ENCODE data around the gene TMEM184A. TPM values are rescaled to one million over a fixed set of nuclear protein-coding genes. Genes with fewer than 3 reads are reported as not detected.

TMEM184A gene
- total and polyA plus RNA-seq, 2 experiments from 2014 or later = not detected

DNA sequence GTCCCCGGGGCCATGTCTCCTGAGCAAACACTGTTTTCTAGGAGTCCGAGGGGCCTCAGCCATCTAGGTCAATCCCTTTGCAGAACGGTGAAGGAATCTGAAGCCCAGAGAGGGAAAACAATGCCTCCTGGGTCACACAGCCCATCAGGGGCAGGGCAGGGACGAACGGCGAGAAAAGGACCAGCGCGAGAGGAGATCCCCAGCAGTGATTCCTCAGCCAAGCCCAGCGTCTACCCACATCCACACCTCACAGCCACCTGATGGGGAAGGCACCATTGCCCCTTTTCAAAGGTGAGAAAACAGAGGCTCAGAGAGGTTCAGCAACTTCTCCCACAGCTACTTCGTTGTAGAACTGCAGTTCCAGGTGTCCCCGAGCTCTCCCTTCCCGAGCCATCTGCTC lies 31.7 kb upstream of the TMEM184A start:
- Histone ChIP-seq H3K9me3 (ENCODE audit: low read depth) (no peaks in the 10 kb centered on the region), H3K27me3 (replicated peaks; ENCODE audit: insufficient read depth) (peaks cover 13% of the 10 kb centered on the region; the same call in 1 of the 2 replicates), H3K79me2 (ENCODE audit: insufficient read depth) (no peaks in the 10 kb centered on the region), H3K9me2 (ENCODE audit: insufficient read depth) (no peaks in the 10 kb centered on the region), H3K4me2 (ENCODE audit: unreplicated experiment) (no peak overlapping the region), H4K20me1 (ENCODE audit: insufficient read depth) (no peaks in the 10 kb centered on the region), H3F3A (ENCODE audit: insufficient read depth) (no peaks in the 10 kb centered on the region), H2AFZ (no peak overlapping the region), H3K4me3 (no peak overlapping the region), H3K9ac (no peak overlapping the region), H3K36me3 (ENCODE audit: low read depth) (no peaks in the 10 kb centered on the region), H3K4me1 (ENCODE audit: insufficient read depth) (no peaks in the 10 kb centered on the region), H3K27ac (no peak overlapping the region)
- 62 to 65% methylated on average over 12 of the region's 12 CpGs for WGBS, 2 experiments (ENCODE audit: low coverage in 1 of 2, low lambda C conversion rate in 2 of 2, missing lambda C conversion rate in 2 of 2)
- TF ChIP-seq EZH2phosphoT487 (IDR thresholded peaks at IDR 0.05; ENCODE audit: insufficient read depth, low read depth) (no peak), EZH2 (IDR thresholded peaks at IDR 0.05; ENCODE audit: insufficient read depth, poor library complexity, severe bottlenecking) (no peak)
- DNase-seq = no peak
- in situ Hi-C loops (cut with MboI) = loop anchor here (10.0 kb wide), 1 partner anchor 627 kb away; no protein-coding TSS in a partner anchor

DNA sequence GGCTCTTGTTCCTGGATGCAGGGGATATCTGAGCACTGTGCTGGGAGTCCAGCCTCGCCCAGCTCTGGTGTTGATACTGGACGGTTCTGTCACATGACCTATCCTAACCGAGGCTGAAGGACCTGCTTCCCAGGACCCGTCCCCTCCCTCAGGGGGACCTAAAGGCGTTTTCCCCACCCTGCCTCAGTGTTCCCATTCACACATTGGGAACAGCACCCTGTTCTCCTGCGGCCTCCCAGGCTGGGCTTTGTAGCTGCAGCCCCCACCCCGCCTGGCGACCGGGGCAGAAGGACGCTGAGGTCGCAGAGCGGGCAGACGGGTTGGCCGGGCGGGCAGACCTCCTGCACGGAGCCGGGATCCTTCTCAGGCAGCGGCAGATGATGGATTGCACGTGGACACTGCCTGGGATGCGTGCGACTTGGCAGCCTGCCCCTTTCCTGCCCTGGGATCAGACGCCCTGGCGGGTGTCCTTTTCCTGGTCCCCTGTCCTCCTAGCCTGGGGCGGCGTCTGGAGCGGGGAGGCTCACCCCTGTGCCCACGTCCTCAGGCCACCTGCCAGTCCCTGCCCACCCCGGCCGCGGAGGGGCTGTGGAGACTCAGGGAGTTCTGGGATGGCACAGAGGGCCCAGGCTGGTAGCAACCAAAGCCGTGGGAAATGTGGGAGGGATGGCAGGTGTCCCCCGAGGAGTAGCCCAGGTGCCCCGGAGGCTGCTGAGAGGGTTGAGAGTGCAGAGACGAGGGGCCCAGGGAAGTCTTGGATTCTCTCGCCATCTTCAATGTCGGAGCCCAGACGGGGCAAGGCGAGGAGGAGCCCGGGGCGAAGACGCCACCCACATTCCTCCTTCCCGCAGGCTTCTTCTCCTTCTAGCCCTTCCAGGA lies 31.1 kb upstream of the TMEM184A start:
- no peaks in the 10 kb centered on the region for H3K9me3 ChIP-seq (ENCODE audit: low read depth)
- H3K9ac ChIP-seq = no peak overlapping the region
- WGBS, 2 experiments (ENCODE audit: low coverage in 1 of 2, low lambda C conversion rate in 2 of 2, missing lambda C conversion rate in 2 of 2) = 51 to 58% methylated on average over 37 to 40 of the region's 42 CpGs
- no peak for DNase-seq
- TF ChIP-seq EZH2 (IDR thresholded peaks at IDR 0.05; ENCODE audit: insufficient read depth, poor library complexity, severe bottlenecking) (no peak), EZH2phosphoT487 (IDR thresholded peaks at IDR 0.05; ENCODE audit: insufficient read depth, low read depth) (no peak)
- no peak overlapping the region for H3K27ac ChIP-seq
- no peak overlapping the region for H2AFZ ChIP-seq
- in situ Hi-C loops (cut with MboI) = loop anchor here (10.0 kb wide), 1 partner anchor 628 kb away; no protein-coding TSS in a partner anchor
- H3K27me3 ChIP-seq (replicated peaks; ENCODE audit: insufficient read depth) = peaks cover 7% of the 10 kb centered on the region; the same call in 1 of the 2 replicates
- H3K4me2 ChIP-seq (ENCODE audit: unreplicated experiment) = no peak overlapping the region
- H3K4me3 ChIP-seq = no peak overlapping the region
- no peaks in the 10 kb centered on the region for H3K36me3 ChIP-seq (ENCODE audit: low read depth)
- H3K9me2 ChIP-seq (ENCODE audit: insufficient read depth) = no peaks in the 10 kb centered on the region
- H3K79me2 ChIP-seq (ENCODE audit: insufficient read depth) = no peaks in the 10 kb centered on the region
- no peaks in the 10 kb centered on the region for H3F3A ChIP-seq (ENCODE audit: insufficient read depth)
- no peaks in the 10 kb centered on the region for H3K4me1 ChIP-seq (ENCODE audit: insufficient read depth)
- H4K20me1 ChIP-seq (ENCODE audit: insufficient read depth) = no peaks in the 10 kb centered on the region

DNA sequence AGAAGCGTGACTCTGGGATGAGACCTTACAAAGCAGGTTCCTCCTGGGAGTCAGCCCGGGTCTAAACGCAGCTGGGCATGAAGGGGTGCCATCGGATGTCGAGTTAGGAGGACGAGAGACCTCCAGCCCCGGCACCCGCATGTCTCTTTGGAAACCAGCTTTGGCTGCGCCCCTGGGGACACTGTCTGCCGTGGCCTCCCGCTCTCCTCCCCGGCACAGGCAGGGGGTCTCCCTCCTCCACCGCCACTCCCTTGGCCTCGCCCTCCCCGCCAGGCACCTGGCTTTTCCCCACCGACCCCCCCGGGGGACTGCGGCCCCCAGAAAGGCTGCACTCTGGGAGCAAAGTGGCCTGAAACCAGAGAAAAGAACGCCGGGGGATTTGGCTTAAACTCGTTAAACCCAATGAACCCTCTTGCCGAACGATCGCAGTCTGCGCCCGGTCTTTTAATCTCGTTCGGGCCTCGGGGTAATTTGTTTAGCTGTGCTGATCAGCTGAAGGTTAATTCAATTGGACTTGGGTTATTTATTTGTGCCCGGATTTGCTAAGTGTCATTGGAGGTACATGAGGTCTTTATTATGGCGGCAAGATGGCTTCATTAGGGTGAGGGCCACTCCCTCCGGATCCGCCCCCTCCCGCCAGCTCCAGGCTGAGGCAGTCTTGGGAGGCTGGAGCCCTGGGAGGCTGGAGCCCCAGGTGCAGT lies 30.3 kb upstream of the TMEM184A start:
- H3K9me2 ChIP-seq (ENCODE audit: insufficient read depth) = no peaks in the 10 kb centered on the region
- in situ Hi-C loops (cut with MboI) = loop anchor here (10.0 kb wide), 1 partner anchor 629 kb away; no protein-coding TSS in a partner anchor
- H3F3A ChIP-seq (ENCODE audit: insufficient read depth) = no peaks in the 10 kb centered on the region
- H3K79me2 ChIP-seq (ENCODE audit: insufficient read depth) = no peaks in the 10 kb centered on the region
- H3K27ac ChIP-seq = no peak overlapping the region
- H2AFZ ChIP-seq = no peak overlapping the region
- no peaks in the 10 kb centered on the region; the same call in 1 of the 2 replicates for H3K27me3 ChIP-seq (replicated peaks; ENCODE audit: insufficient read depth)
- no peaks in the 10 kb centered on the region for H4K20me1 ChIP-seq (ENCODE audit: insufficient read depth)
- H3K9ac ChIP-seq = no peak overlapping the region
- 62 to 64% methylated on average over 30 to 34 of the region's 34 CpGs for WGBS, 2 experiments (ENCODE audit: low coverage in 1 of 2, low lambda C conversion rate in 2 of 2, missing lambda C conversion rate in 2 of 2)
- no peak for DNase-seq
- no peak for TF ChIP-seq EZH2phosphoT487 (IDR thresholded peaks at IDR 0.05; ENCODE audit: insufficient read depth, low read depth)
- no peak for TF ChIP-seq EZH2 (IDR thresholded peaks at IDR 0.05; ENCODE audit: insufficient read depth, poor library complexity, severe bottlenecking)
- H3K36me3 ChIP-seq (ENCODE audit: low read depth) = no peaks in the 10 kb centered on the region
- H3K4me3 ChIP-seq = no peak overlapping the region
- no peak overlapping the region for H3K4me2 ChIP-seq (ENCODE audit: unreplicated experiment)
- no peaks in the 10 kb centered on the region for H3K4me1 ChIP-seq (ENCODE audit: insufficient read depth)
- H3K9me3 ChIP-seq (ENCODE audit: low read depth) = no peaks in the 10 kb centered on the region

DNA sequence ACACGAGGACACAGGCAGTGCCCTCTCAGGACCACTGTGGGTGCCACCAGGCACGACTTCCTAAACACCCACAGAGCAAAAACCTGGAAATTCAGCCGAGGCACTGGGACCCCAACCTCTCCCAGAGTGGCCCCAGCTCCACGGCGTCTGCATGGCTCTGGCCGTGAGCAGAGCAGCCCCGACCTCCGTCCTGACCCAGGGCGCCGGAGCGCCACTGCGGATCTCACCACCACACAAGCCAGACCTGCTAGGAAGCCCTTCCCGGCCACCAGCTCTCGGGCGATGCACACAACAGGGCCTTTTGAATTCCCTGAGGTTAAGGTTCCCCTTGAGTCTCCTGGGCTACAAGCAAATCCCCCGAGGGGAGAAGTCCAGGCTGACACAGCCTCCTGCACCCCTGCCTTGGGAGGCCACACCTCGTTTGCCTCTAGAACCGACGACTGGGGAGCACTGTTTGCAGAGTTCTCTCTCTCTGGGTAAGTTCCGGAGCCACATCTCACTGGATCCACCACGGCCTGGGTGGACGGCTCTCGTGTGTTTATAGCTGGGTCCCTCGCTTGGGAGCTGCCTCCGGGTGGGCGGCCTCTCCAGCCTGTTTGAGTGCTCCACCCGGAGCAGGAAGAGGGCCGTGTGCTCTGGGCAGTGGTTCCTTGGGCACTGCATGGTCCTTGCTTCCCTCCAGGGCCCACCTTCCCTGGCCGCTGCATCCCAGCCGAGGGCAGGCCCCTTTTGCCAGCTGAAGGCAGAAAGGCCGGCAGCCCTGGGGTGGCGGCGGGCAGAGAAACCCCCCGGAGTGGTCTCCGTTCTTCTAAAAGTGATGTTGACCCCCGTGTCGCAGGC lies 29.4 kb upstream of the TMEM184A start:
- H3K9me3 ChIP-seq (ENCODE audit: low read depth) = no peaks in the 10 kb centered on the region
- no peaks in the 10 kb centered on the region; the same call in 1 of the 2 replicates for H3K27me3 ChIP-seq (replicated peaks; ENCODE audit: insufficient read depth)
- no peak overlapping the region for H2AFZ ChIP-seq
- H4K20me1 ChIP-seq (ENCODE audit: insufficient read depth) = no peaks in the 10 kb centered on the region
- H3F3A ChIP-seq (ENCODE audit: insufficient read depth) = no peaks in the 10 kb centered on the region
- H3K79me2 ChIP-seq (ENCODE audit: insufficient read depth) = no peaks in the 10 kb centered on the region
- no peak overlapping the region for H3K27ac ChIP-seq
- no peak overlapping the region for H3K9ac ChIP-seq
- in situ Hi-C loops (cut with MboI) = loop anchor here (10.0 kb wide), 1 partner anchor 629 kb away; no protein-coding TSS in a partner anchor
- TF ChIP-seq EZH2 (IDR thresholded peaks at IDR 0.05; ENCODE audit: insufficient read depth, poor library complexity, severe bottlenecking) = no peak
- no peak for TF ChIP-seq EZH2phosphoT487 (IDR thresholded peaks at IDR 0.05; ENCODE audit: insufficient read depth, low read depth)
- no peak overlapping the region for H3K4me2 ChIP-seq (ENCODE audit: unreplicated experiment)
- H3K9me2 ChIP-seq (ENCODE audit: insufficient read depth) = no peaks in the 10 kb centered on the region
- H3K36me3 ChIP-seq (ENCODE audit: low read depth) = no peaks in the 10 kb centered on the region
- no peak overlapping the region for H3K4me3 ChIP-seq
- no peak for DNase-seq
- WGBS, 2 experiments (ENCODE audit: low coverage in 1 of 2, low lambda C conversion rate in 2 of 2, missing lambda C conversion rate in 2 of 2) = 83 to 86% methylated on average over 34 to 35 of the region's 37 CpGs
- H3K4me1 ChIP-seq (ENCODE audit: insufficient read depth) = no peaks in the 10 kb centered on the region

Data from GM23248 (cell line).